Measurements from ENCODE around the gene NME7.

The NME7 gene

DNA sequence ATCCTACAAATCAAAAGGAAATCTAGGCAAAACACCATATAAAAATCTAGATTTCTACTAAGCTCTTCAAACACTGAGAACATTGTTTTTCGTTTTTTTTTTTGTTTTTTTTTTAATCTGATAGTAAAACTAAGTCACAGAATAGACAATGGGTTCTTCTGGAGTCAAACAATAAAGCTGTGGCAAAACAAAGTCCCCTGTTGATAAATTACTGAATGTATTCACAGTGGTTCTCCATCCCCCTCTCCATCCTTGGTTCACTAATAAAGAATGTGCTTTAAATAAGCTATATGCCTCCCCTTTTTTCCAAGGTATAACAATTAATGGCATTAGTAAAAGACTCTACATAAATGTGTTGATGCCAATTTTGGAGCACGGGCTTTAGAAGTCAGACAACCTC, 277.8 kb downstream of the NME7 start:
- TF ChIP-seq, protein P1, sequence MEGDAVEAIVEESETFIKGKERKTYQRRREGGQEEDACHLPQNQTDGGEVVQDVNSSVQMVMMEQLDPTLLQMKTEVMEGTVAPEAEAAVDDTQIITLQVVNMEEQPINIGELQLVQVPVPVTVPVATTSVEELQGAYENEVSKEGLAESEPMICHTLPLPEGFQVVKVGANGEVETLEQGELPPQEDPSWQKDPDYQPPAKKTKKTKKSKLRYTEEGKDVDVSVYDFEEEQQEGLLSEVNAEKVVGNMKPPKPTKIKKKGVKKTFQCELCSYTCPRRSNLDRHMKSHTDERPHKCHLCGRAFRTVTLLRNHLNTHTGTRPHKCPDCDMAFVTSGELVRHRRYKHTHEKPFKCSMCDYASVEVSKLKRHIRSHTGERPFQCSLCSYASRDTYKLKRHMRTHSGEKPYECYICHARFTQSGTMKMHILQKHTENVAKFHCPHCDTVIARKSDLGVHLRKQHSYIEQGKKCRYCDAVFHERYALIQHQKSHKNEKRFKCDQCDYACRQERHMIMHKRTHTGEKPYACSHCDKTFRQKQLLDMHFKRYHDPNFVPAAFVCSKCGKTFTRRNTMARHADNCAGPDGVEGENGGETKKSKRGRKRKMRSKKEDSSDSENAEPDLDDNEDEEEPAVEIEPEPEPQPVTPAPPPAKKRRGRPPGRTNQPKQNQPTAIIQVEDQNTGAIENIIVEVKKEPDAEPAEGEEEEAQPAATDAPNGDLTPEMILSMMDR (IDR thresholded peaks at IDR 0.05; ENCODE audit: low read depth, low read length, missing control alignments): no peak

GRCh38 chr1:169087876-169088275, 279.7 kb downstream of the NME7 start:
- no peak for DNase-seq (ENCODE audit: low read depth)
- TF ChIP-seq, protein P1 (IDR thresholded peaks at IDR 0.05; ENCODE audit: low read depth, low read length, missing control alignments): no peak
- H3K4me3 ChIP-seq (ENCODE audit: low read depth, low read length): no peak overlapping the region

More for the DNA sequence above, 277.8 kb downstream of the NME7 start:
- no peak for DNase-seq (ENCODE audit: low read depth)
- no peak overlapping the region for H3K4me3 ChIP-seq (ENCODE audit: low read depth, low read length)

DNA sequence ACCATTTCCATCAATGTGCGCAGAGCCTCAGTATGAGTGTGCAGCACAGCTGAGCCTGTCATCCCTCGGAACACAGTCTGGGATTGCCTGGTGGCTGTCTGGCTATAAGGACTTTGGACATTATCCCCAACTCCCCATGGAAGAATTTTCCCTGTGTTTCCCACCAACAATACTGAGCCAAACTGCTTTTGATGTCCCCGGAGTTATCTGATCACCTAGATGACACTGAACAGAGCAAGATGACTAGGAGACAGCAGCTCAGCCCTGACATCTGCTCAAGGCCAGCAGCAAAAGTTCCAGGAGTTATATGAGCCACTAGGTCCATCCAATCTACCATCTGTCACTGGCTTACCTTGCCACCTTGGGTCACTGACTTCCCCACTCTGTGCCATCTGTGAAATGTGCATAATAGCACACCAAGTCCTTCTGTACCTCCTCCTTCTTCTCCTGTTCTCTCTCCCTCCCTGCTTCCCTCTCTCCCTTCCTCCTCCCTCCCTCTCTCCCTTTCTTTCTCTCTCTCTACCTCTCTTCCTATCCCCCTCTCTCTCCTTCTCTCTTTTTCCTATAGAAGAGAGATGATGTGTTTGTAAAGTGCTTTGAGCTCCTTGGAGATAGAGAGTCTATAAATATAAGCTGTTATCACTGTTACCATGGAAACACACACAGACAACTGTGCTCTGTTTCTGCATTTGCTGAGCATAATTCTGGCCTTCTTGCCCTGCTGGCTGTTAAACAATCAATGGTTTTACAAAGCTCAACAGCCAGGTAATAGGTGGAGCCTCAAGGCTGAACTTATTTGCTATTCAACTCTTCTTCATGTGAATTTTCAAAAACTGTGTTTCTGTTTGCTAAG, 280.8 kb downstream of the NME7 start:
- TF ChIP-seq, protein P1 (IDR thresholded peaks at IDR 0.05; ENCODE audit: low read depth, low read length, missing control alignments): no peak
- no peak overlapping the region for H3K4me3 ChIP-seq (ENCODE audit: low read depth, low read length)
- DNase-seq (ENCODE audit: low read depth): no peak

GRCh38 chr1:169085911-169086310, 281.7 kb downstream of the NME7 start:
- TF ChIP-seq, protein P1 (IDR thresholded peaks at IDR 0.05; ENCODE audit: low read depth, low read length, missing control alignments): no peak
- no peak for DNase-seq (ENCODE audit: low read depth)
- H3K4me3 ChIP-seq (ENCODE audit: low read depth, low read length): no peak overlapping the region
